Hepatic stellate cell (primary cell): ENCODE data around the gene PPP1CA.
"Not testable (repeated sequence)": the region's sequence is repeated elsewhere in the genome, so short reads cannot be mapped to it uniquely, and the experiment has no call there.

Experiments used
- DNase-seq: peaks from one replicate; pipeline ENCODE4 v3.0.0; 2011; ENCODE audit warnings: low spot score

PPP1CA gene

GRCh38 chr11:67402192-67402839 lies 658 bp upstream of the PPP1CA start:
- DNase-seq: not testable (repeated sequence)

DNA sequence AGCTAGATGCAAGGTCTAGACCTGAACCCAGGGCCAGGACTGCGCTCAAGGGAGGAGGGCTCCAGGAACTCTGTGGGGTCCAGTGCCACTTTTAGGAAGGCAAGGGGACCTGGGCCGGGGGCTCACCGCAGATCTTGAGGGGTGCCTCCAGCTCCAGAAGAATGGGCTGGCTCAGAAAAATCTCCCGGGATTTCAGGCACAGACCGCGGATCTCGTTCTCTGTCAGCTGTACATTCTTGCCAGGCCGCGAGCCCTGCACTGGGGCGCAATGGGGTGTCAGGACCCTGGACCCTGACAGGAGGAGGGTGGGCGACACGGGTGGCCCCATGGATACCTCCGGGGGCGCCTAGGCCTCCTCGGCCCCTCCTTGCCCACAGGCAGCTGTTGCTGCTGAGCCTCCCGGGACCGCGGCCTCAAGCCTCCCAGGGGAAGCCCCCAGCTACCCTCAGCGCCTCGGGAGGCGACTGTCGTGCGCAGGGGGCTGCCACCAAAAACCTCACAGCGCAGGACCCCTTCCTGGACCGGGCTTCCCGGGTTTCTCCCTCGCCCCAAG lies 640 bp downstream of the PPP1CA start:
- no peak for DNase-seq

DNA sequence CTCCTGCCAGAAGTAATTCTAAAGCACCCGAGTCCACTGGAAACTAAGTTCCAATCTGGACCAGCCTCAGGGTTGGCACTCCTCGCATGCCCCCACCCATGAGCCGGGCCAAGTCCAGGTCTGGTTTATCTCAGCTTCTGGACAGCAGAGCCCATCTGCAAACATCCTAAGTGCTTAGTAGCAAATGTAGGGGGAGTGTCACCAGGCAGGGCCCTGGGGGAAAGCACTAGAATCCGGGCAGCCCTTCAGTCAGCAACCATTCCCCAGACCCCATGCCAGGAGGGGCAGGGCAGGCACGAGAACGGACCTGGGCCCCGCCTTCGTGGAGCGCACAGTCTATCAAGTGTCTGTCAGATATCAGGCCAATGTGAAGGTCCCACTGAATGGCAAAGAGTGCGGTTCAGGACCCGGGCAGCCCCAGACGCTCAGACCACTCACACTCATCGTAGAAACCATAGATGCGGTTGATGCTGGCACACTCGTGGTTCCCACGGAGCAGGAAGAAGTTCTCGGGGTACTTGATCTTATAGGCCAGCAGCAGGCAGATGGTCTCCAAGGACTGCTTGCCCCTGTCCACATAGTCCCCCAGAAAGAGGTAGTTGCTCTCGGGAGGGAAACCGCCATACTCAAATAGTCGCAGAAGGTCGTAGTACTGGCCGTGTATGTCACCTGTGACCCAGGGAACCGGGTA lies 1.3 kb downstream of the PPP1CA start:
- DNase-seq: no peak

DNA sequence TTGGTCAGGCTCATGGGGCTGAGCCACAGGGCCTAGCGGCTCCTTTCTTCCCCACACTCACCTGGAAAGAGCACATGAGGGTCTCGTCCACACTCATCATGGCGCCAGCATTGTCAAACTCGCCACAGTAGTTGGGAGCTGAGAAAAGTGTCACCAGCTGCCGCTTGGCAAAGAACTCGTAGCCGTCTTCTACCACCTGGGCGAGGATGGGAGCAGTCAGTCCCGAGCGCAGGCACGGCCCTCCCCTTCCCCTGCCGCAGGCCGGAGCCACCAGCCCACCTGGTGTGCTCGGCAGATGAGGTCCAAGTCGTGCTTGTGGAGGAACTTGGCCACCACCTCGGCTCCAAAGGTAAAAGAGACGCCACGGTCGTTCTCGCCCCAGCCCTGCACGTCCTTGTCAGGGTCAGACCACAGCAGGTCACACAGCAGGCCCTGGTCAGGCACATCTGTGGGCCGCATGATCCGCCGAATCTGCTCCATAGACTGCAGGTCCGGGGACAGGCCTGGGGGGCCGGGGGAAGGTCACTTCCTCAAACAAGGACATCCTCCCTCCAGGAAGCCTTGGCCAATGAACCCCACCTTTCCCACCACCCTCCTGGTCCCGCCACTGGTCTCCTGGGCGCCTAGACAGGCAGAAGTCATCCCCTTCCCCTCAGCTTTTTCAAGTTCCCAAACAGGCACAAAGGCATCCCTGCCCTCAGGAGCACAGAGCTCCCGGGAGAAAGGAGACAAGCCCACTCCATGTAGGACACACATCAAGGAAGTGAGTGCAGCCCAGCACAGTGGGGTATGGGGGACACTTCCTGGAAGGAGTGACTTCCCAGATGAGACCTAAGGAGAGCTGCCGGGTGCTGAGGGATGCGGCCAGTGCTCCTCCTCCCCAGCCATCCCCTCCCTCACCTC lies 2.7 kb downstream of the PPP1CA start:
- no peak for DNase-seq

GRCh38 chr11:67397986-67398660 lies 3.5 kb downstream of the PPP1CA start:
- no peak for DNase-seq

DNA sequence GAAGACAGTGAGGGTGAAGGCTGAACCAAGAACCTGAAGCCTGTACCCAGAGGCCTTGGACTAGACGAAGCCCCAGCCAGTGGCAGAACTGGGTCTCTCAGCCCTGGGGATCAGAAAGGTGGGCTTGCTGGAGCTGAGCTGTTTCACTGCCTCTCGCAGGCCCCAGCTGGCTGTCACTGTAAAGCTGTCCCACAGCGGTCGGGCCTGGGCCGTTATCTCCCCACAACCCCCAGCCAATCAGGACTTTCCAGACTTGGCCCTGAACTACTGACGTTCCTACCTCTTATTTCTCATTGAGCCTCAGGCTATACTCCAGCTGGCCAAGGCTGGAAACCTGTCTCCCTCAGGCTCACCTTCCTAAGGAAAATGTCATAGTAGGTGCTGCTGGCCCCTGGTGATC lies 4.1 kb downstream of the PPP1CA start:
- DNase-seq: no peak

DNA sequence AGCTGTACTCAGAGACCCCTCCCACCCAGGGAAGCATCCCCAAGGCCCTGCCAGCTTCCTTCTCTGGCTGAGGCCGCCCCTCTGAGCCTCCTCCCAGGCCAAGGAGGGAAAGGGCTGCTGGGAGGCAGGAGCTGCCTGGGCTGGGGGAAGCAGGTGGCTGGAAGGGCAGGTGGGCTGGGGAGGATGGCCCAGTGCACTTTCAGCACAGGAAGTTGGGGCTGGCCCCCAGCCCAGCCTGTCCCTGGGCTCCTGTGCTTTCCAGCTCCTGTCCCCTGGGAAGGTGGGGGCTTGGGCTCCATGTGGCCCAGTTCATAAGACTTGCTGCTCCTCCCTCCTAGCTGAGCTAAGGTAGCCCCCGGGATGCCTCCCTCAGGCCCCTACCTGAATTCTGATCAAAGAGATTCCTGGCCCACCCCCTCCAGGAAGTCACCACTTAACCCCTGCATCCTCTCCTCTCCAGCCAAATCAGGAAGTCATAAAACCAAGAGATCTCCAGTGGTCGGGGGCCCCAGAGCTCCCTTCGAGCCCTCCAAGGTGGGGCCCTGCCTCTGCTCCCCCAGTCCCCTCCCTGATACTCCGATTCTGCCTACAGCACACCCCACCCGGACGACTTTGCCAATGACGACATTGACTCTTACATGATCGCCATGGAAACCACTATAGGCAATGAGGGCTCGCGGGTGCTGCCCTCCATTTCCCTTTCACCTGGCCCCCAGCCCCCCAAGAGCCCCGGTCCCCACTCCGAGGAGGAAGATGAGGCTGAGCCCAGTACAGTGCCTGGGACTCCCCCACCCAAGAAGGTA lies 4.9 kb downstream of the PPP1CA start:
- no peak for DNase-seq

DNA sequence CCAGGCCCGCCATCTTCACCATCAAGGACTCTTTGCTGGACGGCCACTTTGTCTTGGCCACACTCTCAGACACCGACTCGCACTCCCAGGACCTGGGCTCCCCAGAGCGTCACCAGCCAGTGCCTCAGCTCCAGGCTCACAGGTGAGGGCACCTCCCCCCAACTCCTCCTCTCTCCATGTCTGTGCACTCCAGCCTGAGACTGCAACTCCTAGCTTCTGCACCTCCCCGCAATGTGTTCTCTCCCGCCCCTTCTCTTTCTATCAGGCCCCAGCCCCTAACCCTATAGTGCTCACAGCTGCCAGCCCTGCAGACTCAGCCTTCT lies 5.4 kb downstream of the PPP1CA start:
- no peak for DNase-seq

DNA sequence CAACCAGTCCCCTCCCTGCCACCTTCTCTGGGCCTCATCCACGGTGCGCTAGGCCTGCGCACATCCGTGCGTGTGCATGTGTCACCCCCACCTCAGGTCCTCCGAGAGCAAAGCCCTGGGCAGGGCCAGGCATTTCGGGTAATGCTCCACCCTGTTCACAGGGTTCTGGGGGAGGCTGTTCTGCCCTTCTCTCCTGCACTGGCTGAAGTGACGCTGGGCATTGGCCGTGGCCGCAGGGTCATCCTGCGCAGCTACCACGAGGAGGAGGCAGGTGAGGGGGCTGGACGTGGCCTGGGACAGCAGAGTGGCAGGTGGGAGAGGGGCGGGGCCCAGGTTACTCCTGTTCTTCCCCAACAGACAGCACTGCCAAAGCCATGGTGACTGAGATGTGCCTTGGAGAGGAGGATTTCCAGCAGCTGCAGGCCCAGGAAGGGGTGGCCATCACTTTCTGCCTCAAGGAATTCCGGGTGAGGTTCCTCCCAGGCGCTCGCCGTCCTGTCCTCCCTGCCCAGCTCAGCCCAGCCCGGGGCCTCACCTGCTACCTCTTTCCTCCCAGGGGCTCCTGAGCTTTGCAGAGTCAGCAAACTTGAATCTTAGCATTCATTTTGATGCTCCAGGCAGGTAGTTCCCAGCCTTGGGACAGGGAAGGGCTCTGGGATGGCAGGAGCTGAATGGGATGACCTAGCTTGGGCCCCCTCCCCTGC lies 6.0 kb downstream of the PPP1CA start:
- no peak for DNase-seq

- no peak for DNase-seq
Observed at GRCh38 chr11:67393990-67394389, 7.7 kb downstream of the PPP1CA start.

GRCh38 chr11:67393437-67393836 lies 8.2 kb downstream of the PPP1CA start:
- DNase-seq: no peak

GRCh38 chr11:67392183-67392715 lies 9.4 kb downstream of the PPP1CA start:
- peak; percentile 66 for DNase-seq

DNA sequence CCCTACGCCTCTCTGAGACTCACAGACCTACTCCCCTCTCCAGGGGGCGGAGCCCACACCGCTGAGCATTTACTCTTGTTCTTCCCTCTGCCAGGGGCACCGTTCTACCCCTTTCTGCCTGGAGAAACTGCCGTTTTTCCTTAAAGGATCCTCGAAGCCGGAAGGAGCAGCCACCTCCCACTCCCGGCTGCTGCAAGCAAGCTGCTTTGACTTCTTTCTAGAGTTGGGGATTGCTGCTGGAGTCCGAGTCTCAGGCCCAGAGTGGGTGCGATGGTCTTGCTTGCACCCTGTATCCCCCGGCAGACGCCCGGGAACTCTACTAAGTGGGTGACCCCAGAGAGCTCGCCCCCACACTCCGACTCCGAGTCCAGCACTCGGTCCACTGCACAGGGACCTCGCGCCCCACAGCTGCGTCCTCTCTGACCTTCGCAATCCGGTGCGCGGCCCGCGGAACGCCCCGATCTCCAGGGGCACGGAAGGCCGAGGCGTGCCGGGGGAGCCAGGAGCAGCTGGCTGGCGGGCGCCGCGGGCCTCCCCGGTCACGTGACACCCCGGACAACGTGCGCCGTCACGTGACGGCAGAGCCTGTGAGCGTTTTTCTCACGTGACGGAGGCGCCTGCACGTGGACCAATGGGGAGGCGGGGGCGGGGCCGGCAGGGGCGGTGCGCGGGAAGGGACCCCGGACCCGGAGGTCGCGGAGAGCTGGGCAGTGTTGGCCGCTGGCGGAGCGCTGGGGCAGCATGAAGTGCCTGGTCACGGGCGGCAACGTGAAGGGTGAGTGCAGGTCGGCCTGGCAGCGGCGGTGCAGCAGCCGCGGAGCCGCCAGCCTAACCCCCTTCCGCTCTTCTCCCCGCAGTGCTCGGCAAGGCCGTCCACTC lies 10.1 kb downstream of the PPP1CA start, which contains the start of gene RAD9A:
Gene RAD9A, plus strand, starts transcription at position 683 of the 879 bp plus-strand sequence. Its CDS starts 59 bp downstream, at position 742.
- DNase-seq: peak; percentile 99

GRCh38 chr11:67390947-67391303 lies 10.7 kb downstream of the PPP1CA start:
- no peak for DNase-seq

- DNase-seq: no peak
Observed at GRCh38 chr11:67389477-67389876, 12.2 kb downstream of the PPP1CA start.

- no peak for DNase-seq
Observed at GRCh38 chr11:67387518-67387917, 14.1 kb downstream of the PPP1CA start.

GRCh38 chr11:67387069-67387468 lies 14.6 kb downstream of the PPP1CA start:
- no peak for DNase-seq

DNA sequence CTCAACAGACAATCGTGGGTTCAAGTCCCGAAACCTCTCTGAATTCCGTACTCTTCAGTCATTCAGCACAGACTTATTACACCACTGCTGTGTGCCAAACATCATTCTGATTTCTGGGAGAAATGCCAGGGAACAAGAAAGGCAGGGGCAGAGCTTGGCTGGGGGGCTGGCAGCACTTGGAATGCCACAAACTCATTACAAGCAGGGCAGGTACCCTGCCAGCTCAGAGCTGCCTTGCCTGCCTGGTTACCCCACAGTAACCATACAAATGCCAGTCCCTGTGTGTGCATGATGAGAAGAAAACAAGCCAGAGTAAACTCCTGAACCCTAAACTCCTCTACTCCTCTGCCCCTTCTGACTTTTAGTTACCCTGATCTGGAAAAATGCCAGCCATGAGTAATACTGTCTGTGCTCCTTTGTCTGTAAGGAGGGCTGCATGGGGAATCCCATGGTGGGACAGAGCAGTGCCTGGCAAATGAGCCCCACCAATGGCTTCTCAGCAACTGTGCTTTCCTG lies 16.7 kb downstream of the PPP1CA start:
- no peak for DNase-seq
